NB4 (cell line): ENCODE results near the gene TLR5.

Experiments used
- DNase-seq: peaks from one replicate; pipeline ENCODE4 v3.0.0; 2010; ENCODE audit warnings: low read depth
- H3K4me3 ChIP-seq: one replicate; pipeline ENCODE4 v1.5.1; 2011; ENCODE audit warnings: mild to moderate bottlenecking, low read depth, low read length, moderate library complexity
- CTCF ChIP-seq: IDR thresholded peaks from one replicate; pipeline ENCODE4 v1.5.1; 2012; ENCODE audit warnings: low read depth, low read length
- MYC ChIP-seq: IDR thresholded peaks from 2 replicates; pipeline ENCODE4 v1.6.1; 2011; ENCODE audit warnings: low read depth, low read length
- POLR2A ChIP-seq: IDR thresholded peaks from 2 replicates; pipeline ENCODE4 v1.6.1; 2011; ENCODE audit warnings: mild to moderate bottlenecking; ENCODE audit not compliant: insufficient read length; ENCODE audit errors: extremely low read depth
- TF ChIP-seq, protein P1 (sequence below): IDR thresholded peaks from 2 replicates; pipeline ENCODE4 v1.6.1; 2011; ENCODE audit warnings: low read depth, low read length

TLR5 gene

DNA sequence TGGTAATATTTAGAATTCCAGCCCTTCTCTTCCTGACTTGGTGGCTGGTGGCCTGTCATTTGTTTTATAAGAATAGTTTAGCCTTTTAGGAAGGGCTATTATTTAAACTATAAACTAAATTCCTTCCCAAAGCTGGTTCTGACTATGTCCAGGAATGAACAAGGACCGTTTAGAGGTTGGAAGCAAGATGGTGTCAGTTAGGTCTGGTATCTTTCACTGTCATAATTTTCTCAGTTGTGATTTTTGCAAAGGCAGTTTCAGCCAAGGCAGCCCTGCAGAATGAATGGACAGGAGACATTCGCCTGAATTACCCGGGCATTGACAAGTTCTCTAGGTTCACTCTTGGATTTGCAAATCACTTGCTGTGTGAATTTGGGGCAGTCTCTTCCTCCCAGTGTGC, 67.2 kb downstream of the TLR5 start:
- no peak overlapping the region for H3K4me3 ChIP-seq
- TF ChIP-seq CTCF = no peak
- TF ChIP-seq, protein P1, sequence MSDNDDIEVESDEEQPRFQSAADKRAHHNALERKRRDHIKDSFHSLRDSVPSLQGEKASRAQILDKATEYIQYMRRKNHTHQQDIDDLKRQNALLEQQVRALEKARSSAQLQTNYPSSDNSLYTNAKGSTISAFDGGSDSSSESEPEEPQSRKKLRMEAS = no peak
- TF ChIP-seq MYC = no peak
- no peak for TF ChIP-seq POLR2A
- no peak for DNase-seq

DNA sequence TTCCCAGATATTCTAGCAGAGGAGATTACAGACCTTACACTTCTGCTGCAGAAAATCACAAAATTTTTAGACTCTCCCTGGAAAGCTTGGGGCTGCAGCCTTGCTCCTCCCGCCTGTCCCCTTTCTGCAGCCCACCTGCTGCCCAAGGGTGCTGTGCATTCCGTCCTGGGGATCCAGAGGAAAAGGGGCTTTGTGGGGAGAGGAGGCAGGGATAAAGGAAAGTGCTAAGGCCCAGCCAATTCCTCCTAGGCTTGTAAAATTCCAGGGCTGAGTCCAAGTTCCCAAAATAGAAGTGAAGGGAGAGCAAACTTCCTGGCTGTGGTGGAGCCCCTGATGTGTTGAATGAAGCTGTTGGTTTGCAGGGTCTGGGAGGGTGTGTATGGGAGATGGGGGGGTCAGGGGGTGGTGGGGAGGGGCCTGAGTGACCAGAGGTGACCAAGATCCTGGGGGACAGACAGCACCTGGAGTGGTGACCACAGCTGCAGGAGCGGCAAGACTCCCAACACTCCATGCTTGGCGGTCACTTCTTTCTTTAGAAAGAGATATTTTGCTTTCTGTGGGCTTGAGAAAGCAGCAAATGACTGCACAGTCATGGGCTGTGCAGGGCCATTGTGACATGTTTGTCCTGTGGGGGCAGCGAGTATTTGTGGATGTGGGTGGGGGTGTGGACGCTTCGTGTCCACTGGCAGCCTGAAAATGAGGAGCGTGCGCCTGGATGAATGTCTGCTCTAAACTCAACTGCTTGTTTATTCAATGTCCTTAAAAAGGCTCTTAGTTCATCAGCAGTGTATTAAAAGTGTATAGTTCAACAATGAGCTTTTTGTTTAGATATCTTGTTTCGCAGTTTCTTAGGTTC, 68.4 kb downstream of the TLR5 start:
- no peak overlapping the region for H3K4me3 ChIP-seq
- TF ChIP-seq, protein P1 = no peak
- TF ChIP-seq CTCF = no peak
- no peak for TF ChIP-seq POLR2A
- TF ChIP-seq MYC = no peak
- DNase-seq = no peak

GRCh38 chr1:223068900-223069665, 74.0 kb downstream of the TLR5 start:
- no peak overlapping the region for H3K4me3 ChIP-seq
- no peak for DNase-seq
- TF ChIP-seq CTCF (no peak), MYC (no peak), POLR2A (no peak)
- TF ChIP-seq, protein P1 = no peak

DNA sequence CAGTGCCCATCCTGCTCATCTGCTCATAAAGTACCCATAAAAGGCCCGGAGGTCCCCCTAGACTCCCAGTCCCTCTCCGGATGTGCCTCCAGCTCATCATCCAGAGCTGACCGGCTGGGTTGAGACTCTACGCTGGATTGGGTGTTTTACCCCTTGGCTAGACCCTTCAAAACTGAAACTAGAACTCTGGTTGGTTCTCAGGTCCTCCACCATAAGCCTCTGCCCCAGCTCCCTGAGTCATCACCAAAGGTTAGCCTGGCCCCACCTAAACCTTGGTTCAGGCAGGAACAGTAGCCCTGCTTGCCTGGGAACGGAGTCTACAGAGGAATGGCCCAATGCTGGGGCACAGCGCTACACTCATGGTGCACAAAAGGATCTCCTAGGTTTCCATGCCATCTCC, 75.1 kb downstream of the TLR5 start:
- no peak for DNase-seq
- TF ChIP-seq POLR2A = no peak
- no peak overlapping the region for H3K4me3 ChIP-seq

DNA sequence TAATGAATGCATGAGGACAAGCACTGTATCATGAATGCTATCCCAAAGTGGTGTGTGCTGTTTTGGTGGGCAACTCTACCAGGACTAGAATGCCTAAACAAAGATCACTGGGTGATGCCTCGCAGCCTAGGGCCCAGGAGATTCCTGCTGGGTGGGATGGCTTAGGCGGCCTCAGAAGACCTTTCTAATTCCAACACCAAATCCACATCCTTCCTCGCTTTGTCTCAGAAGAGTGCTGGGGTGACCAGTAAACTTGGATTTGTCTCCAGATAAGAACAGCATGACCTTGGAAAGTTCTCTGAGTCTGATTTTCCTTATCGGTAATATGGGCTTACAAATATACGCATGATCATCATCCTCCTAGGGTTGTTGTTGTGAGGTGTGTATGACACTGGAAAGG, 76.6 kb downstream of the TLR5 start:
- TF ChIP-seq POLR2A (no peak), CTCF (no peak), MYC (no peak)
- TF ChIP-seq, protein P1 = no peak
- no peak for DNase-seq
- no peak overlapping the region for H3K4me3 ChIP-seq

DNA sequence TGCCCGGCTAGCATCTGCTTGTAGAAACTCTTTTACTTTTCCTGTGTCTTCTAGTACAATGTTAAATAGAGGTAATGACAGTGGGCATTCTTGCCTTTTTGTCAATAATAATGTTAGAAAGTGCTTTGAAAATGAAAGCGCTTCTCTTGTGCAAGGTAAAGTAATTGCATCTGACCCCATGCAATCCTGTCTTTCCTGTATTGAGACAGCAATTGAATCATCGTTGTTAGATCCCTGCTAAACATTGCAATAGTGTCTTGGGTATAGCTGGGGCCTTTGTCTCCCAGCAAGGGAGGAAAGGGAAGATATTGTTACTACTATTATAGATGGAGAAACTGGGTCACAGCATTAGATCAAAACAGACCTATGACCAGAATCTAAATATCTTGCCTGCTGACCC, 80.9 kb downstream of the TLR5 start:
- H3K4me3 ChIP-seq = no peak overlapping the region
- TF ChIP-seq POLR2A = no peak
- no peak for TF ChIP-seq MYC
- TF ChIP-seq, protein P1 = no peak
- no peak for TF ChIP-seq CTCF
- DNase-seq = no peak
